GM19240 (cell line): ENCODE measurements around the gene PIP5K1B.
"Not testable (repeated sequence)": the region's sequence is repeated elsewhere in the genome, so short reads cannot be mapped to it uniquely, and the experiment has no call there.

Experiments
- DNase-seq: peaks from one replicate; pipeline ENCODE4 v3.0.0; 2011; ENCODE audit warnings: low spot score; ENCODE audit not compliant: insufficient read length

The PIP5K1B gene

GRCh38 chr9:68983522-68984424 lies 278.7 kb downstream of the PIP5K1B start:
- no peak for DNase-seq

GRCh38 chr9:68986949-68987348 lies 281.9 kb downstream of the PIP5K1B start:
- not testable (repeated sequence) for DNase-seq

- no peak for DNase-seq
These were observed 286.4 kb downstream of the PIP5K1B start for GRCh38 chr9:68991457-68991856.

GRCh38 chr9:68995776-68996175 lies 290.7 kb downstream of the PIP5K1B start:
- DNase-seq = no peak

GRCh38 chr9:68996462-68996861 lies 291.4 kb downstream of the PIP5K1B start:
- DNase-seq = no peak

GRCh38 chr9:68997666-68998065 lies 292.6 kb downstream of the PIP5K1B start:
- no peak for DNase-seq

GRCh38 chr9:68998385-68998784 lies 293.3 kb downstream of the PIP5K1B start:
- no peak for DNase-seq

- no peak for DNase-seq
These were observed 293.8 kb downstream of the PIP5K1B start for GRCh38 chr9:68998812-68999211.

GRCh38 chr9:68999393-69000105 lies 294.5 kb downstream of the PIP5K1B start:
- DNase-seq = peak; percentile 65

GRCh38 chr9:69001921-69002320 lies 296.9 kb downstream of the PIP5K1B start:
- no peak for DNase-seq

- DNase-seq = no peak
These were observed 298.0 kb downstream of the PIP5K1B start for GRCh38 chr9:69003051-69003450.

GRCh38 chr9:69004836-69005235 lies 299.8 kb downstream of the PIP5K1B start:
- DNase-seq = no peak

- DNase-seq = no peak
These were observed 304.7 kb downstream of the PIP5K1B start for GRCh38 chr9:69009708-69010107.

- no peak for DNase-seq
These were observed 307.8 kb downstream of the PIP5K1B start for GRCh38 chr9:69012696-69013381.

GRCh38 chr9:69013382-69013727 lies 308.3 kb downstream of the PIP5K1B start:
- DNase-seq = no peak

GRCh38 chr9:69014013-69014412 lies 309.0 kb downstream of the PIP5K1B start, which contains the start of gene PRKACG:
Gene PRKACG, minus strand, starts transcription at chr9:69014113. Its CDS starts 21 bp downstream, at chr9:69014092.
- no peak for DNase-seq

- no peak for DNase-seq
These were observed 311.4 kb downstream of the PIP5K1B start for GRCh38 chr9:69016191-69017096.

- no peak for DNase-seq
These were observed 313.7 kb downstream of the PIP5K1B start for GRCh38 chr9:69018737-69019136.

GRCh38 chr9:69019808-69020207 lies 314.8 kb downstream of the PIP5K1B start:
- no peak for DNase-seq

- no peak for DNase-seq
These were observed 315.5 kb downstream of the PIP5K1B start for GRCh38 chr9:69020301-69021145.
